Esophagus squamous epithelium (tissue), 4 donors: ENCODE measurements around the gene KCNJ12.

ENCODE experiments used
- POLR2A ChIP-seq, 4 donors: fragments of 450-650 bp; IDR thresholded peaks; one replicate each; pipeline ENCODE4 v1.6.1; 2017; ENCODE audit warnings: antibody characterized with exemption in 4 of 4, mild to moderate bottlenecking in 4 of 4, moderate library complexity in 3 of 4
- TF ChIP-seq, protein P1 (sequence below), 6 experiments: fragments of 450-650 bp in 4 of 6; fragments of 200-600 bp in 2 of 6; sonication (generic) in 2 of 6; IDR thresholded peaks; one replicate each; pipeline ENCODE4 v1.5.1; 2016 to 2019; ENCODE audit warnings: antibody characterized with exemption in 6 of 6, mild to moderate bottlenecking in 4 of 6, moderate library complexity in 4 of 6

DNA sequence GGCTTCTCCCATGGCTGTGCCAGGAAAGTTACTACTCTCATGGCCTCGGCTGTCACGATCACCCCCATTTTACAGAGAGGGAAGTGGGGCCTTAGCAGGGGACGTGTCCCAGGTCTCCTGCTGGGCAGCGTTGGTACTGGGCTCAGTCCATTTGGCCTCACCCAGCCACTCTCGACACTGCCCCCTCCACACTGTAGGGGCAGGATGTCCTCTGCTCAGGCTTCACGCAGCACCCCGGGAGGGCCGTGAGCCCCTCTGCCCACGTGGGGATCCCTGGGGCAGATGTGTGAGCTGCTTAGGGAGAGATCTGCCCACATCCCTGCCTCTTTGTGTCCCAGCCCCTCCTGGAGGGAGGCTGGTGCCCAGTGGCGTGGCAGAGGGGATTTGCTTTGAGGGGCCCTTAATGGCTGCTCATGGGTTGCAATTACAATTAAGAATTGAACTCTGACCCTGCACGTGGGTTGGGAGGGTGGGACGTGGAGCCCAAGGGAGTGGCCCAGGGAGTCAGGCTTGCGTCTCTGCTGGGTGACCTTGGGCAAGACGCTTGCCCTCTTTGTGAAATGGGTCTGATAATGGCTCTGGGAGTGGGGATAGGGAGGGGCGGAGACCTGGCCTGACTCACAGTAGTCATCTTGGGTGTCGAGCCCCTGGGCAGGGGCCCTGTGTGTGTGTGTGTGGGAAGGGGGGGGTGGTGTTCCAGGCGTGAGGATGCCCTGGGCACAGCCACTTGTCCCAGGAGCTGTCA, 2.3 kb upstream of the KCNJ12 start:
- TF ChIP-seq, protein P1, sequence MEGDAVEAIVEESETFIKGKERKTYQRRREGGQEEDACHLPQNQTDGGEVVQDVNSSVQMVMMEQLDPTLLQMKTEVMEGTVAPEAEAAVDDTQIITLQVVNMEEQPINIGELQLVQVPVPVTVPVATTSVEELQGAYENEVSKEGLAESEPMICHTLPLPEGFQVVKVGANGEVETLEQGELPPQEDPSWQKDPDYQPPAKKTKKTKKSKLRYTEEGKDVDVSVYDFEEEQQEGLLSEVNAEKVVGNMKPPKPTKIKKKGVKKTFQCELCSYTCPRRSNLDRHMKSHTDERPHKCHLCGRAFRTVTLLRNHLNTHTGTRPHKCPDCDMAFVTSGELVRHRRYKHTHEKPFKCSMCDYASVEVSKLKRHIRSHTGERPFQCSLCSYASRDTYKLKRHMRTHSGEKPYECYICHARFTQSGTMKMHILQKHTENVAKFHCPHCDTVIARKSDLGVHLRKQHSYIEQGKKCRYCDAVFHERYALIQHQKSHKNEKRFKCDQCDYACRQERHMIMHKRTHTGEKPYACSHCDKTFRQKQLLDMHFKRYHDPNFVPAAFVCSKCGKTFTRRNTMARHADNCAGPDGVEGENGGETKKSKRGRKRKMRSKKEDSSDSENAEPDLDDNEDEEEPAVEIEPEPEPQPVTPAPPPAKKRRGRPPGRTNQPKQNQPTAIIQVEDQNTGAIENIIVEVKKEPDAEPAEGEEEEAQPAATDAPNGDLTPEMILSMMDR (IDR thresholded peaks at IDR 0.05) = no peak
- no peak for TF ChIP-seq POLR2A (IDR thresholded peaks at IDR 0.05)
